K562 (cell line): ENCODE measurements around the gene DPH1.

Experiments
- CC2D1A ChIP-seq: fragments of 450-650 bp; IDR thresholded peaks from 2 replicates; pipeline ENCODE4 v1.6.1; 2017; ENCODE audit warnings: mild to moderate bottlenecking
- CTBP1 ChIP-seq: fragments of 450-650 bp; IDR thresholded peaks from 2 replicates; pipeline ENCODE4 v1.6.1; 2016; ENCODE audit warnings: borderline replicate concordance
- NFE2L1 ChIP-seq: fragments of 450-650 bp; IDR thresholded peaks from 2 replicates; pipeline ENCODE4 v1.6.1; 2016; ENCODE audit warnings: missing genetic modification characterization, low read depth, mild to moderate bottlenecking, missing compliant biosample characterization, moderate library complexity, borderline replicate concordance
- SIX5 ChIP-seq, 2 experiments: IDR thresholded peaks; 2 replicates each; pipeline ENCODE4 v1.6.1; 2011; ENCODE audit warnings: low read length in 2 of 2, borderline replicate concordance in 1 of 2, low read depth in 1 of 2, mild to moderate bottlenecking in 1 of 2, moderate library complexity in 1 of 2; ENCODE audit not compliant: insufficient read depth in 1 of 2
- ZNF212 ChIP-seq: fragments of 450-650 bp; formaldehyde crosslinking; IDR thresholded peaks from 2 replicates; pipeline ENCODE4 v1.4.0; 2020; ENCODE audit warnings: mild to moderate bottlenecking
- ZNF324 ChIP-seq: fragments of 250-450 bp; sonication (Bioruptor Pico); IDR thresholded peaks from 2 replicates; pipeline ENCODE4 v1.4.0; 2020; ENCODE audit warnings: mild to moderate bottlenecking

- no peak for TF ChIP-seq SIX5 (IDR thresholded peaks at IDR 0.05; ENCODE audit: borderline replicate concordance in 1 of 2, insufficient read depth in 1 of 2, low read depth in 1 of 2, low read length in 2 of 2)
- TF ChIP-seq ZNF212 (CRISPR knock-in tag): no peak
- TF ChIP-seq CC2D1A: no peak
- no peak for TF ChIP-seq CTBP1
- no peak for TF ChIP-seq NFE2L1 (tag)
- no peak for TF ChIP-seq ZNF324 (CRISPR knock-in tag)
These were observed 29.8 kb downstream of the DPH1 start for GRCh38 chr17:2059547-2060384.
